ENCODE data around the gene VAV3. TPM values are rescaled to one million over a fixed set of nuclear protein-coding genes. Genes with fewer than 3 reads are reported as not detected.

VAV3 gene
- total and polyA plus RNA-seq, 12 donors = 1.1 to 8.5 (median 4.1) TPM

- WGBS, 4 donors = 1 to 2% (median 1%) methylated on average over 10 to 79 of the region's 79 CpGs
- DNase-seq = no peak
- Histone ChIP-seq H3K27me3 (peaks cover 5% of the 10 kb centered on the region), H3K27ac (peak overlapping the region in 3 of 5 donors; percentile 45 to 81 (median 70)), H3K9me3 (replicated peaks in 1 of 3) (no peaks in the 10 kb centered on the region), H3K36me3 (replicated peaks in 1 of 2) (no peaks in the 10 kb centered on the region), H3K4me3 (peak overlapping the region; percentile 21 to 80 (median 64)), H3K4me1 (replicated peaks in 1 of 2) (no peaks in the 10 kb centered on the region)
- intact Hi-C loops (cut with DNase I) = loop anchor here in 1 of 2 donors (5.0 to 10.0 kb wide), 2 partner anchors 70 to 158 kb away; no protein-coding TSS in a partner anchor
- TF ChIP-seq POLR2A (IDR thresholded peaks at IDR 0.05) (no peak), CTCF (IDR thresholded peaks at IDR 0.05) (no peak)
Observed at GRCh38 chr1:107964336-107965109, 457 bp downstream of the VAV3 start.

GRCh38 chr1:107963601-107964335, 1.2 kb downstream of the VAV3 start:
- peaks cover 5% of the 10 kb centered on the region for H3K27me3 ChIP-seq
- intact Hi-C loops (cut with DNase I) = loop anchor here in 1 of 2 donors (10.0 kb wide), 1 partner anchor 69 kb away; no protein-coding TSS in a partner anchor
- peak overlapping the region in 4 of 5 donors; percentile 45 to 81 (median 66) for H3K27ac ChIP-seq
- no peaks in the 10 kb centered on the region for H3K4me1 ChIP-seq (replicated peaks in 1 of 2)
- H3K9me3 ChIP-seq (replicated peaks in 1 of 3) = no peaks in the 10 kb centered on the region
- H3K36me3 ChIP-seq (replicated peaks in 1 of 2) = no peaks in the 10 kb centered on the region
- 7 to 11% (median 8%) methylated on average over 19 to 21 of the region's 21 CpGs for WGBS, 4 donors
- peak overlapping the region in 3 of 4 donors; percentile 21 to 80 (median 79) for H3K4me3 ChIP-seq
- peak in 1 of 2 donors; percentile 7 for TF ChIP-seq POLR2A (IDR thresholded peaks at IDR 0.05)
- TF ChIP-seq CTCF (IDR thresholded peaks at IDR 0.05) = no peak
- DNase-seq = peak in 4 of 7 donors; percentile 14 to 55 (median 24)

- TF ChIP-seq POLR2A (IDR thresholded peaks at IDR 0.05) = no peak
- TF ChIP-seq CTCF (IDR thresholded peaks at IDR 0.05) = no peak
- peak overlapping the region in 2 of 5 donors; percentile 70 to 81 for H3K27ac ChIP-seq
- no peaks in the 10 kb centered on the region for H3K9me3 ChIP-seq (replicated peaks in 1 of 3)
- no peaks in the 10 kb centered on the region for H3K36me3 ChIP-seq (replicated peaks in 1 of 2)
- intact Hi-C loops (cut with DNase I) = loop anchor here in 1 of 2 donors (10.0 kb wide), 1 partner anchor 68 kb away; no protein-coding TSS in a partner anchor
- 33 to 43% (median 34%) methylated on average over 4 to 5 of the region's 5 CpGs for WGBS, 4 donors
- DNase-seq = no peak
- H3K4me1 ChIP-seq (replicated peaks in 1 of 2) = no peaks in the 10 kb centered on the region
- peaks cover 5% of the 10 kb centered on the region for H3K27me3 ChIP-seq
- H3K4me3 ChIP-seq = peak overlapping the region in 1 of 4 donors; percentile 79
Observed at GRCh38 chr1:107963008-107963407, 2.0 kb downstream of the VAV3 start.

Measured in adrenal gland (tissue), 12 donors.